ENCODE measurements around the gene CMTM7.

Gene CMTM7

GRCh38 chr3:32367442-32367841, 24.2 kb upstream of the CMTM7 start:
- FAIRE-seq (no peak), DNase-seq (ENCODE audit: insufficient read length) (no peak)
- TF ChIP-seq TAF1 (IDR thresholded peaks at IDR 0.05; ENCODE audit: borderline replicate concordance, low read depth, low read length), result no peak
- no peak for TF ChIP-seq POLR2A (IDR thresholded peaks at IDR 0.05; ENCODE audit: low read depth, low read length)
- TF ChIP-seq POLR2AphosphoS5 (IDR thresholded peaks at IDR 0.05; ENCODE audit: low read depth, low read length), result no peak

GRCh38 chr3:32371461-32372212, 20.0 kb upstream of the CMTM7 start:
- DNase-seq (ENCODE audit: insufficient read length), result no peak
- no peak for FAIRE-seq
- TF ChIP-seq POLR2AphosphoS5 (IDR thresholded peaks at IDR 0.05; ENCODE audit: low read depth, low read length) (no peak), POLR2A (IDR thresholded peaks at IDR 0.05; ENCODE audit: low read depth, low read length) (no peak), TAF1 (IDR thresholded peaks at IDR 0.05; ENCODE audit: borderline replicate concordance, low read depth, low read length) (no peak)

GRCh38 chr3:32372213-32372490, 19.5 kb upstream of the CMTM7 start:
- TF ChIP-seq POLR2A (IDR thresholded peaks at IDR 0.05; ENCODE audit: low read depth, low read length) (no peak), POLR2AphosphoS5 (IDR thresholded peaks at IDR 0.05; ENCODE audit: low read depth, low read length) (no peak), TAF1 (IDR thresholded peaks at IDR 0.05; ENCODE audit: borderline replicate concordance, low read depth, low read length) (no peak)
- no peak for FAIRE-seq
- no peak for DNase-seq (ENCODE audit: insufficient read length)

- no peak for TF ChIP-seq POLR2A (IDR thresholded peaks at IDR 0.05; ENCODE audit: low read depth, low read length)
- no peak for TF ChIP-seq POLR2AphosphoS5 (IDR thresholded peaks at IDR 0.05; ENCODE audit: low read depth, low read length)
- TF ChIP-seq TAF1 (IDR thresholded peaks at IDR 0.05; ENCODE audit: borderline replicate concordance, low read depth, low read length), result no peak
- FAIRE-seq (no peak), DNase-seq (ENCODE audit: insufficient read length) (no peak)
Observed at GRCh38 chr3:32373276-32373675, 18.4 kb upstream of the CMTM7 start.

- no peak for TF ChIP-seq POLR2AphosphoS5 (IDR thresholded peaks at IDR 0.05; ENCODE audit: low read depth, low read length)
- no peak for TF ChIP-seq TAF1 (IDR thresholded peaks at IDR 0.05; ENCODE audit: borderline replicate concordance, low read depth, low read length)
- TF ChIP-seq POLR2A (IDR thresholded peaks at IDR 0.05; ENCODE audit: low read depth, low read length), result no peak
- FAIRE-seq (no peak), DNase-seq (ENCODE audit: insufficient read length) (no peak)
Observed at GRCh38 chr3:32373844-32374243, 17.8 kb upstream of the CMTM7 start.

DNA sequence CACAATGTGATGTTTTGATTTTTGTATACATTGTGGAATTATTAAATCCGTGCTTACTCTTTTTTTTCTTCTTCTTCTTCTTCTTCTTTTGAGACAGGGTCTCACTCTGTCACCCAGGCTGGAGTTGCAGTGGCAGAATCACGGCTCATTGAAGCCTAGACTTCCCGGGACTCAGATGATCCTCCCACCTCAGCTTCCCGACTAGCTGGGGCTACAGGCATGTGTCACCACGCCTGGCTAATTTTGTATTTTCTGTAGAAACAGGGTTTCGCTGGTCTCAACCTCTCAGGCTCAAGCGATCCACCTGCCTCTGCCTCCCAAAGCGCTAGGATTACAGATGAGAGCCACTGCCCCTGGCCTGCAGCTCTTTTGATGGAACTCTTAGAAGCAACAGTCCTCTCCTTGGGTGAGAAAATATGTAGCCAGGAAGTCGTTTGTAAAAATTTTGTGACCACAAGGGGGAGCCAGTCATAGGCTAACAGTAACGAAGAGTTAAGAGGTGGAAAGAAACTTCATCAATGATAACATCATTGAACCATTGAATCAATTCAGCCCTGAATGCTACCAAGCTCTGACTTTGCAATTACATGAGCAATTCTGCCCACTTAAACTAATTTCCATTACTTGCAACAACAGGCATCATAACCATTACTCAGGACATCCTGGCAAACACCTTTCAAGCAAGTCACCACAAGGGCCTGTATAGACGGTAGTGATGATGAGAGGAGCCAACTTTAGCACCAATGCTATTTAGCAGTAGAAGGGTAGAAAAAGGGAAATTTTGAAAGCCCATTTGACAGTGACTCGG, 16.7 kb upstream of the CMTM7 start:
- DNase-seq (ENCODE audit: insufficient read length) (peak; percentile 14), FAIRE-seq (peak; percentile 50)
- TF ChIP-seq POLR2A (IDR thresholded peaks at IDR 0.05; ENCODE audit: low read depth, low read length), result no peak
- no peak for TF ChIP-seq TAF1 (IDR thresholded peaks at IDR 0.05; ENCODE audit: borderline replicate concordance, low read depth, low read length)
- TF ChIP-seq POLR2AphosphoS5 (IDR thresholded peaks at IDR 0.05; ENCODE audit: low read depth, low read length), result no peak

GRCh38 chr3:32375596-32375930, 16.1 kb upstream of the CMTM7 start:
- TF ChIP-seq POLR2AphosphoS5 (IDR thresholded peaks at IDR 0.05; ENCODE audit: low read depth, low read length), result no peak
- no peak for TF ChIP-seq POLR2A (IDR thresholded peaks at IDR 0.05; ENCODE audit: low read depth, low read length)
- TF ChIP-seq TAF1 (IDR thresholded peaks at IDR 0.05; ENCODE audit: borderline replicate concordance, low read depth, low read length), result no peak
- FAIRE-seq, result no peak
- no peak for DNase-seq (ENCODE audit: insufficient read length)

DNA sequence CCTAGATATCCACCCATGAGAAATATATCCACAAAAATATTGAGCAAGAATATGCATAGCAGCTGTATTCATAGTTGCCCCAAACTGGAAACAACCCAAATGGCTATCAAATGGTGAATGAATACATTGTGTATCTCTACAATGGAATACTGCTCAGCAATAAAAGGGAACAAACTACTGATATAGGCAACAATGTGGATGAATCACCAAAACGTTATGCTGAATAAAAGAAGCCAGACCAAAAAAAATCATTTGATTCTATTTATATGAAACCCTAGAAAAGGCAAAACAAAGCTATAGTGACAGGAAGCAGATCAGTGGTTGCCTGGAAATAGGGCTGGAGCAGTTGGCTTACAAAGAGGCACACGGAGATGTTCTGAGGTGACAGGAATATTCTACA, 15.5 kb upstream of the CMTM7 start:
- TF ChIP-seq POLR2A (IDR thresholded peaks at IDR 0.05; ENCODE audit: low read depth, low read length) (no peak), POLR2AphosphoS5 (IDR thresholded peaks at IDR 0.05; ENCODE audit: low read depth, low read length) (no peak), TAF1 (IDR thresholded peaks at IDR 0.05; ENCODE audit: borderline replicate concordance, low read depth, low read length) (no peak)
- no peak for FAIRE-seq
- DNase-seq (ENCODE audit: insufficient read length), result no peak

DNA sequence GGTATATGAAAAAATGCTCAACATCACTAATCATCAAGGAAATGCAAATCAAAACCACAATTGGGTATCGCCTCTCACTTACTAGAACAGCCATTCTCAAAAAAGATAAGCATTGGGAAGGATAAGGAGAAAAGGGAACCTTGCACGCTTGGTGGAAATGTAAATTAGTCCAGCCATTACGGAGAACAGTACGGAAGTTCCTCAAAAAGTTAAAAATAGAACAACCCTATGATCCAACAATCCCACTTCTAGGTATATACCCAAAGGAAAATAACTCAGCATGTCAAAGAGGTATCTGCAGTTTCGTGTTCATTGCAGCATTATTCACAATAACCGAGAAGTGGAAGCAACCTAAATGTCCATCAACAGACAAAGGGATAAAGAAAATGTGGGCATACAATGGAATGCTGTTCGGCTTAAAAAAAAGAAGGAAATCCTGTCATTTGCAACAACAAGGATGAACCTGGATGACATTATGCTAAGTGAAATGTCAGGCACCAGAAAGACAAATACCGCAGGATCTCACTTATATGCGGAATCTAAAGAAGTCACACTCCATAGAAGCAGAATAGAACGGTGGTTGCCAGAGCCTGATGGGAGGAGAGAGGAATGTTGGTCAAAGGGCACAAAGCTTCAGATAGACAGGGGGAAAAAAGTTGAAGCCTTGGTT, 11.7 kb upstream of the CMTM7 start:
- DNase-seq (ENCODE audit: insufficient read length), result no peak
- TF ChIP-seq POLR2AphosphoS5 (IDR thresholded peaks at IDR 0.05; ENCODE audit: low read depth, low read length), result no peak
- no peak for TF ChIP-seq TAF1 (IDR thresholded peaks at IDR 0.05; ENCODE audit: borderline replicate concordance, low read depth, low read length)
- TF ChIP-seq POLR2A (IDR thresholded peaks at IDR 0.05; ENCODE audit: low read depth, low read length), result no peak
- no peak for FAIRE-seq

- no peak for FAIRE-seq
Observed at GRCh38 chr3:32381922-32382321, 9.7 kb upstream of the CMTM7 start.

GRCh38 chr3:32383136-32383711, 8.4 kb upstream of the CMTM7 start:
- FAIRE-seq, result no peak
- TF ChIP-seq TAF1 (IDR thresholded peaks at IDR 0.05; ENCODE audit: borderline replicate concordance, low read depth, low read length), result no peak
- TF ChIP-seq POLR2A (IDR thresholded peaks at IDR 0.05; ENCODE audit: low read depth, low read length), result no peak
- TF ChIP-seq POLR2AphosphoS5 (IDR thresholded peaks at IDR 0.05; ENCODE audit: low read depth, low read length), result no peak
- DNase-seq (ENCODE audit: insufficient read length), result no peak

More at GRCh38 chr3:32381922-32382321, 9.7 kb upstream of the CMTM7 start:
- no peak for DNase-seq (ENCODE audit: insufficient read length)
- TF ChIP-seq POLR2A (IDR thresholded peaks at IDR 0.05; ENCODE audit: low read depth, low read length) (no peak), POLR2AphosphoS5 (IDR thresholded peaks at IDR 0.05; ENCODE audit: low read depth, low read length) (no peak), TAF1 (IDR thresholded peaks at IDR 0.05; ENCODE audit: borderline replicate concordance, low read depth, low read length) (no peak)

Measured in GM12892 (cell line).